Measurements from ENCODE around the gene CD180.
A peak's percentile ranks its signal among the peaks of the same experiment; 100 is the strongest.

The CD180 gene

DNA sequence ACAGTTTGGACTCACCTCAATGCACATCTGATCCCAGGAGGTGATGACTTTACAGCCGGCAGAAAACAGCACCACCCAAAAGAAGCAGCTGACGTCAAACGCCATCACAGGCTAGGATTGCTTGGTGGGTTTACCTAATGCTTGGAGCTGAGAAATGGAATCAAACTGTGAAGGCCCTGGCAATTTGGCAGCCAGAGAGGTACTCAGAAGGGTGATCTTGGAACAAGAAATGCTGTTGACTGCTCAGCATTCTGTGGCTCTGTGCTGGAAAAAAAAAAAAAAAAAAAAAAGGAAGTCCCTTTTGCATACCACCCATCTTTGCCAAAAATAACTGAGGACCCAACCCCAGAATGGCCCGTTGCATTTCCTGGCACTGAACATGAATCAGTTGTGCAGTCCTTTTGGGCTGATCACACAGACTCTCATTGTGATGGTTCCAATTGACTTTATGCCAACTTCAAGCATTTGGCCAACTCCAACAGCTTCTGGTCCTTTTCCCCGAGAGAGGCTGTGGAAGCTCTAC lies at the start of gene CD180:
Gene CD180, minus strand, starts transcription at position 263 of the 523 bp plus-strand sequence. Its CDS starts 158 bp downstream, at position 105.
- no peak for DNase-seq

DNA sequence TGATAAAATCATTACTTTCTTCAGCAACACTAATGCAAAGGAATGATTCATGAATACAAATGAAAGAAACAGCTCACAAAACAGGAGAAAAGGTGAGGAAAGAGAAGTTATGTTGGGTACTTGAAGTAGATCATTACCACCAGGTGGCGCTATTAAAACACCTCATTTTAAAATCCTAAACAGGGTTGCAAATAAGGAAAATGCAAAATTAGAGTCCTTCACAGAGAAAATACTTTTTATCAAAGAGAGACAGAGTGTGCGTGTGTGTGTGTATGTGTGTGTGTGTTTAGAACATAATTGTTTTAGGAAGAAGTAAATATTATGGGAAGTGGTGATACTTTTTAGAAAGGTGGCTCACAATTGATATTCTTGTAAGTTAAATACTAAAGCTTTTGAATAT lies 49.5 kb upstream of the CD180 start:
- peak; percentile 62 for DNase-seq

DNA sequence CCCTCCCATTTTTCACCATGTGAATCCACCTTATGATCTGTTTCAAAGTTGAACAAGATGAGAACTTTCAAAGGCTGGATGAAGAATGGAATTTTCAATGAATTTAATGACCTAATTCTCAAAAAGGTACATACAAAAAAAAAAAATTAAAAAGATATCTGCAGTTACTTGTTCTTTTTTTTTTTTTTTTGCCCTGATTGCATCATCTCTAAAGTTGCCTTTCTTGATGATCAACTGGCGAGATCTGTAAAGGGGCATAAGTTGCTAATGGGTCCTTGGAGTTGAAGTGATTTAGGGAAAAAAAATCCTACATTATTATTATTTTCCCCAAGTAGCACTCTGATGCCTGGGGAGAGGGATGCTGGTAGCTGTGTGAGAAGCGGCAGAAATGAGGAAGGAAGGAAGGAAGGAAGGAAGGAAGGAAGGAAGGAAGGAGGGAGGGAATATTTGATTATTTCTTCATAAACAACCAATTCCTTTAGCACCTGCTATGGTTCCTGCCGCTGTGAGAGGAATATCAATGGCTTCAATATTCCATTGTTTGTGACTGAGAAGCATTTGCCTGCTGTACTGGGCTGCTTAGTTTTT lies 48.8 kb upstream of the CD180 start:
- no peak for DNase-seq

DNA sequence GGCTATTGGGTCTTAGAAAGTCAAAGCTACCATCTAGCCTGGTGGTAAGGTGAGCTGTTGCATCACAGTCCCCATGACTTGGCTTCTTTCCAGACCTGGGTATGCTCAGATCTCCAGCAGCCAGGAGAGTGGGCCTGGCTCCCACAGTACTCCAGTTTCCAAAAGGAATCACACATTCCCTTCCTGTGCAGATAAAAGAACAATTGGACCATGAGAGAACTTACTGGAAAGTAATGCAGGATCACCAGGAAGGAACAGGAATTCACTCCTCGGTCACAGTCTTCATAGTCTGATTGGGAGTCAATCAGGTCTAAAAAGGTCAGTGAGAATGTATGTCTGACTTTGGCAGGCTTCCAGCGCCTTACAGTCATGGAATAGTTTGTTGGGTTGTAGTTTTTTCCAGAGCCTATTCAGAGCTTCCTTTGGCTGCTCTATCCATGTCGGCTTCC lies 47.8 kb upstream of the CD180 start:
- no peak for DNase-seq

DNA sequence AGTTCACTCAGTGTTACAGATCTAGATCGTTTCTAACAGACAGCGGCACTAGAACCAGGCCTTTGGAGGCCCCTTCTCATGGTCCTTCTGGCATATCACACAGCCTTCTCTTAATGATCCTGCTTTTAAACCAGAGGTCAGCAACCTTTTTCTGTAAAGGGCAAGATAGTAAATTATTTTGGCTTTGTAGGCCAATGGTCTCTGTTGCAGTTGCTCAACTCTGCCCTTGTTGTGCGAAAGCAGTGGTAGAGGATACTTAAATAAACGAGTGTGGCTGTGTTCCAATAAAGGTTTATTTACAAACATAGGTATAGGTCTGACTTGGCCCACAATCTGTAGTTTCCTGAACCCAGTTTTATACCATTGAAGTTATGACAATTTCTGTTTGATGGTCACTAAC lies 47.3 kb upstream of the CD180 start:
- DNase-seq: no peak

DNA sequence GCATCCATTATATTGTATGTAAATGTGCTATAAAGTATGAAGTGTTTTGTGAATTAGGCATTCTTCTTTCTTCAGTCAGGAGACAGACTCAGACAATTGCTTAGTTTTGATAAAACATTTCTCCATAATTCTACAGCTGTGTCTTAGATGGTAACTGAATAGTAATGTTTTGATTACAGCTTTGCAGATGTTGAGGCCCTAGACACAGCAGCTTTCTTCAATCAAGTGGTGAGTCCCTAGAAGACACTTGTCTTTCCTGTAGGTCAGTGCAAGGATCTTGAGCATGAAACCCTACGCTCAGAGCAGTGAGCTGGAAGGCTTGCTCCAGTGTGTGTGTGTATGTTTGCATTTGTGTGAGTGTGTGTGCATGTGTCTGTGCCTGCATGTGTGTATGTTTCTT lies 46.8 kb upstream of the CD180 start:
- DNase-seq: no peak

DNA sequence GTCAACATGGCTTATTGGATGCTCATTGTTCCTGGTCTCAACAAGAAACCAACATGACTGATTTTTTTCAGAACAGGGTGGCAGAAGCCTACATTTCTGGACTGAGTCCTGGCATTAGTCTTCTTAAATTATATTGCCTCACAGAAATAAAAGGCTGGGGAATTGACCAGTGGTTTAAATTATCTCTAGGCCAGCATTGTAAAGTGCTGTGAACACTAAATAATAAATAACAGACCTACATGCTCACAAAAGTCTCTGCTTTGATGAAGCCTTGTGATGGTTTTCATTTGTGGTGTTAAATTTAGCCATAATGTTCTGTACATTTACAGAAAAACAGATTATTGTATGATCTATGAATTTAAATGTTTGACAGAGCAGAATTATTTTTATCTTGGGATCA lies 44.7 kb upstream of the CD180 start:
- DNase-seq: no peak

DNA sequence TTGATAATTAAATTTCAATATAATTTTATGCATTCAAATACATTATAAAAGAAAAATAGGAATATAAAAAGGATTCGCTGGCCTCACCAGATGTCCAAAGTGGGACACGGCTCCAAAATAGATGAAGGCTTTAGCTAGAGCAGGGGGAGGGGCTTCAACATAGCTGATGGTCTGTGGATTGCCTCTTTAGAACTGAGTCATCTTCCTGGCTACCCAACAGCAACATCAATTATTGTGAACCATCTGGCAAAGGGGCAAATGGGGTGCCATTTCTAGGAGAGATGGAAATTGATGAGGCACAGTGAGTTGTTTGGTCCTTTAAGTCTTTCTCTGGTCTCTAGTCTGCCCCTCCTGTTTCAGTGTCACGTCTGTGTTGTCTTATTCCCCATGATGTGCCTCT lies 44.2 kb upstream of the CD180 start:
- no peak for DNase-seq

DNA sequence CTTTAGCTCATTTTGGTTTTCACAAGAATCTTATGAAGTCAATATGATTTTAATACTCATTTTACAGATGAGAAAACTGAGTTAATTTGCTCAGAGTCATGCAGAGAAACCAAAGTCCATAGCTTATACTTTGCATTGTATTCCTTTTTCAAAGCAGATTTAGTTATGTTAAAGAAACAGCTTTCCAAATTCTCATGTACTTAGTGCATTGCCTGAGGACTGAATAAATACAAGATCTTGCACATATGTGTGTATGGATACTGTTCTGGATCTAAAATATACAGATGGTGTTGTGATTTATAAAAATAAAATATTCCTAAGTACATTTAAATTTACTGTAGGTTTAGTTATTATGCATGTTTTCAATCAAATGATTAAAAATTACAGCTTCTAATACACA lies 43.5 kb upstream of the CD180 start:
- no peak for DNase-seq

DNA sequence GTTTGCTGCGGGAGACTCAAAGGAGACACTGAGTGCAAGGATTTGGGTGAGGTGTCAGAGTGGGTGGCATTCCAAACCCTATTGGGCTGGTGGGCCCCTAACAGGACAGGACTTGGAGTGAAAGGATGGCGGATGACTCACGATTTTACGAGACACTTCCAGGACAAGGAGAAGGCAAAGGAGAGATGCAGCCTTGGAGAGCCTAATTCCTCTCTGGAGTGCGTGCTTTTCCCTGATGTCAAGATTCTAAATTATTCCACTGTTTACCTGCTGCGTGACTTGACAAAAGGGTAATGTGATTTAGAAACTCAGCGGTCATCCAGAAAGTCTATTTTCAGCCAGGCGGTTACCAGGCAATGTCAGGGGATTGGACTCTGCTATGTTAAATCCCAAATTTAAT lies 41.6 kb upstream of the CD180 start:
- no peak for DNase-seq

DNA sequence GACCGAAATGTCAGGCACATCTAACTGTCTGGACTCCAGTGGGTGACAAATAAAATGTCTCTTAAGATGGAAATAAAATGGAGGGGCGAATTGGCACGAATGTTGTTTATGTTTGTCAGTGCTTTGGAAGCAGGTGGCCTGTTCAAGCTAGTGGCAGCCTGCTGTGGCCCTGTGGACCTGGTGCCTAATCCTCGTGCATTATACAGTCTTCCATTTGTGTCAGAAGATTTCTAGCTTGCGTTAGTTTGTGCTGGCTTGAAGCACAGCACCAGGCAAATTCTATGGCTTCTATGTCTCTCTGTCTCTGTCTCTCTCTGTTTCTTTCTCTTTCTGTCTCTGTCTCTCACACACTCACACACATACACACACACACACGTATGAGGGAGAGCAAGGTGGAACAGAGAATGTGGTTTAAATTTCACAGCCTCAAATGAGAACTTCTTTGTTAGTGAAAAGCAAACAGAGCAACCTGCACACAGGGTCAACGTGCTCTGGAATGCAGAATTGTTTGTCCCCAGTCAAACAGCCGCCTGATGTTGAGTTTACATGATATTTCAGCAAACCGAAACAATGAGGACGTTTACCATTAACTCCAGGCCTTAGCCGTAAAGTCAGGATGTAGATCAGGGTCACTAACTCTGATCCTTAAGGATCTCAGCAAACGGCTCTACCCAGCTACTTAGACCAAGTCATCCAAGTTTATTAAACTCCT lies 39.0 kb upstream of the CD180 start:
- no peak for DNase-seq

DNA sequence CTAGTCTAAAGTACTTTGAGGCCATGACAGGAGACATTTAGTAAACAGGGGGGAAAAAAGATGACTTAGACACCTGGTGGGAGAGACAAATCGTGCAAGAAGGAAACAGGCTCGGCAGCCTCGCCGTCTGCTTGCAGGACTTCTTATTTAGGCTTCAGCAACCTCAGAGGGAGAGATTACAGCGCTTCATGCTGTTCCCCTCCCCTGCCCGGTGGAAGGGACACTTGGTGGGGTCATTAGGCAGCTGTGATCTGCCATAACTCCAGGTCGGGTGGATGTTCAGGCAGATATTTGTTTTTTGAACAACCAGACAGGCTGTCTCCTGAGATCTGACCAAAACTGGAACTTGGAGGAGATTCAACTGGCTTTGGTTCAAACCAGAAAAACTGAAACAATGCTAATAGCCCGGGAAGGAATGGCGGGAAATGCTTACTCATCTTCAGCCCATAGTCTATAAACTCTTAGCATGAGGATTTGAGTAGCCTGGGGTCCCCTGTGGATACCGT lies 38.1 kb upstream of the CD180 start:
- no peak for DNase-seq

DNA sequence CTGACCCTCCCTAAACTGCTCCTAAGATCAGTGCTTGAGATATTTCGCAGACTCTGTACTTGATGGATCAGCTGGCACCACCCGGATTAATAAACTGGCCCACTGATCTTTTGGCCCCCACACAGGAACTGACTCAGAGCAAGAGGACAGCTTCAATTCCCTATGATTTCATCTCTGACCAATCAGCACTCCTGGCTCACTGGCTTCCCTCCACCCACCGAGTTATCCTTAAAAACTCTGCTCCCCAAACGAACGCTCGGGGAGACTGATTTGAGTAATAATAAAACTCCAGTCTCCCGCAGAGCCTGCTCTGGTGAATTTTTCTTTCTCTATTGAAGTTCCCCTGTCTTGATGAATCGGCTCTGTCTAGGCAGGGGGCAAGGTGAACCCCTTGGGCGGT lies 36.5 kb upstream of the CD180 start:
- no peak for DNase-seq

DNA sequence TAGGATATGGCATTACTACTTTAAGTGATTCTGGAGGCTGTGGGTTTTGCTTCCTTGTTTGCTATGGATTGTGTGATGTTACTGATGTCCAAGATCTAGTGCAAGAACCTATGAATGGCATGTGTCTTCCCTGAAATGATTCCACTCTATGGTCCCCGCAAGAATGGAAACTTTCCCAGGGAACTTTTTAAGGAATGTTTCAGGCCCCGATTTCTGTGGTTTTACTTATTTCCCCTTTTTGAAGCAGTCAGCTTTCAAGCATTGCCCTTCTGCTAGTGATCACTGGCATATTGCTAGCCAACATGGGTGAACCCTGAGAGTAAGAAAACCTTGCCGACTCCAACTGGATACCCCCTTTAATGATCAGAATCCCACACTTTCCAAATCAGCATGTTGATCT lies 26.6 kb upstream of the CD180 start:
- no peak for DNase-seq

DNA sequence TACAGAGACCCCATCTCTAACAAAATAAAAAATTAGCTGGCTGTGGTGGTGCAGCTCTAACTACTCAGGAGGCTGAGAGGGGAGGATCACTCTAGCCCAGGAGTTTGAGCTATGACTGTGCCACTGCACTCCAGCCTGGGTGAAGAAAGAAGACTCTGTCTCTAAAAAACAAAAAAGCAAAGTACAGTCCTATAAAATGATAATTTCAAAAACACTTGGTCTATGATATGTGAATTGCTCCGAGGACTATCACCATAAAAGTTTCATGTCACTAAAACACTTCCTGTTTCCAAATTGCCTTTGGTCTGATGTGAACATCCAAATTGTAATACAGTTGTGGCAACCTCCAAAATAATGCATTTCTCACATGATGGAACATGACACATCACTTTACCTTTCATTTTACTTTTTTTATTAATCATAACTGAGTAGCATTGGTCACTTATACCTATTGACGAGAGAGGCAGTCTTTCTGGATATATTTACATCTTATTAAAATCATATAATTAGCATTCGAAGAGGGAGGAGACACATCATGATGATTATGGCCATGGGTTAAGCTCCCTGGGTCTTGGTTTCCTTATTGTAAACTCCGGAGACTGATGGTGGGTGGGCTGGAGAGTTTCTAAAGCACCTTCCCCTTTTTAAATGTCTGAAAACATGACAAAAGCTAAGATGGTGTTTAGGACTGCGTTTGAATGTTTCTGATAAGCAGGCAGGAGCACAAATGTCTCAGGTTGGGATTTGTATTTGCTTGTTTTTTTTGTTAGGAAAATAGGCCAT lies 25.8 kb upstream of the CD180 start:
- no peak for DNase-seq

DNA sequence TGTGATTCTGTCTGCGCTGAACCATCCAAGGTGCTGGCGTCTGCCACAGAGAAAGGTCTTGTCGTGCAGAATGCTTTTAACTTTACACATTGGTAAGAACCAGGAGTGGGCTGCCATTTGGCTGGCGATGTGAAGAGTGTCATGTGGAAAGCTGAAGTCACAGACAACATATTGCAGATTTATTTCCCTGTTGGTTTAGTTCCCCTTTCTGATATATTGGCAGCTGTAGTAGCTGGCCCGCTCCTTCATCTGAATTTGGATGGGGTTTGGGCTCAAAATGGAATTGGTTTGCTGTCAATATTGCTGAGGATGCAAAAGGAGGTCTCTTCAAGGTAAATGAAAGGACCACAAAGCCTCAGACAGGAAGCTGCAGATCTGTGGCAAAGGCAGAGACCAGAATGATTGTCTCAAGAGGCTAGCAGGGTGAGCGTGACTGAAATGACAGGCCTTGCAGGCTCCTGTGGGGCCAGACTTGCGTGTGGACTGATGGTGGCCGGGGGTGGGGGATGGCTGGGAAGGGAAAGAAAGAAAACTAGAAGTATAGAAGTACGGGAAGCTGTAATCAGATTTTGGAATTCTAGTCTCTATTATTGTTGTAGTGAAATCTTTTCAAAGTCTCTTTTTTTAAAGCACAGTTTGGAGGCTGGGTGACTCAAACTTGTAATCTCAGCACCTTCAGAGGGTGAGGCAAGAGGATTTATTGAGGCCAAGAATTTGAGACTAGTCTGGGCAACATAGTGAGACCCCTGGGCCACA lies 25.1 kb upstream of the CD180 start:
- peak; percentile 86 for DNase-seq

DNA sequence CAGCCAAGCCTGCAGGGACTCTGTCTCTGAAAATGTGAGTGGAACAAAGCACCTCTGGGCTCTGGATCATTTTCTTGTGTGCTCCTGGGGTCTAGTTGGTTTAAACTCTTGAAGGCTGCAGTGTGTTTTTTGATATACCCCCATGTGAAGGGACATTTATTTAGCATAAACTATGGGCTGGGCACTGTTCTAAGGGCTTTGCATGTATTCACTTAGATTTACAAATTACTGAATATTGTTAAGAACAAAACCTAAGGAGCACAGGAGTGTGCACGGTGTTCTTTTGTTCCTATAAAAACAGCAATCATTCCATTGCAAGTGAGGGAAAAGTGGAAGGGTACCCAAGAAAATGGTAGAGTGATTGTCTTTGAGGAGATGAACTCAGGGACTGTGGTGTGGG lies 20.0 kb upstream of the CD180 start:
- DNase-seq: no peak

DNA sequence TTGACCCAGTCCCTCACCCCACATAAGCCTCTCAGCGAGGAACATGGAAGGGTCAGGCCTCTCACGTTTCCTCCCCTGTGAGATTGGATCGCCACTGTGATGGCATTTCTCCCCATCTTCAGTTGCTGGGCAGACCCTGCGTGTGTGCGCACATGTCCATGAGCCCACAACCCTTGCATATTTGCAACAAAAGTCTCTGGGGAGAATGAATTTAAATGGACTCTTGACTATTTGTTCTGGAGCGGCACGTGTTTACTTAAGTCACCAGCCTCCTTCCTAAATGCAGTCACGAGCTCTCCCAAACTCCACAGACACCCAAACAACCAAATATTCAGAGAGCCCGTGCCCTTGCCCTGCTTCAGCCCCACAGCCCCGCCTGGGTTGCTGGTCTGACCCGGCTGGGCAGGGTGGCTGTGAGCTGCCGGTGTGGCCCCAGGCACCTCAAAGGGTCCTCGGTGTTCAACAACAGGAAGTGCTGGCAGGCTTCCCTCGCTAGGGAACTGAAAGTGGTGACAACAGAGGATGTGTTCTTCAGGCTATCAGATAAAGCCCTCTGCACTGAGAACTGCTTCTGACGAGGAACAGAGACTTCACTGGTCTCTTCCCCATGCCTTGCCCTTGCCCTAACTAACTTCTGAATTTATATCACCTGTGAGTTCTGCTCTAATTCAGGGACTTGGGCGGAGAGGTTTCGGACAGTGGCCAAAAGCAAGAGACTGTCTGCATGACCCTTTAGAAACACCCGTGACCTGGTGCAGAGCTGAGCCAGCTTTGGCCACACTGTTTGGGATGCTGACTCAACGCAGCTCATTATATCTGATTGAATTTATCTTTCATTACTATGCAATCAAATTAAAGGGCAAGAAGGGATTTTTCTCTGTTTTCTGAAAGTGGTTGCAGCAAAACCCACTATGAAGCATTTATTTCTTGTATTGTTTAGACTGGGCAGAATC lies 19.2 kb upstream of the CD180 start:
- peak; percentile 85 for DNase-seq

DNA sequence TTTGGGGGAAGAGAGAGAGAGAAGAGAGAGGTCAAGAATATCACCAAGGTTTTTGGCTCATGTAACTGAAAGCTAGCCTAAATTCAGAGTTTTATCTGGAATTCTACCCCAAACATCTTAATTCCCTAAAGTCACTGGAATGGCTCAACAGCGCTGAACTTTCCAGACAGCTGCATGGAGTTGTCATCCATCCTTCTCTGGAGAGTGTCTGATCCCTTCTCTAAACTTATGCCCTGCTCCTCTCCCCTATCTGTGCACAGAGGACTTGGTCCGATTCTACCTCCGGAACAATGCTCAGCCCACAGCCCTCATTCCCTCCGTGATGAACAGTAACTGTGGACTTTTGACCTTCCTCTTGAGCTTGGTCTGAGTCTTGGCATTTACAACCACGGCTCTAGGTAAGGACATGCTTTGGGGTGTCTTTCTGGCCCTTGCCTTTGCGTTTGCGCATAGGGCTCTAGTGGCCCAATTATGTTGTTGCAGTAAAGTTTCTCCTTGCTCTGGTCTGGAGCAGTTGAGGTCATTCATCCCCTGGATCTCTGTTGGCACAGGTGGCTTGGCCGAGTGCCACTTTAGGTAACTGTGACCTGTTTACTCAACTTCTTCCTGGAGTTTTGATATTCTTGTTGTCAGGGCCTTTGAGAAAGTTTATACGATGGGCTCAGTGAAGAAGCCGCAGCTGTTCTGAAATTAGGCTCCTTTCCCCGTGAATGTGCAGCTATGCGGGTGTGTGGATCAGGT lies 18.3 kb upstream of the CD180 start:
- DNase-seq: no peak

DNA sequence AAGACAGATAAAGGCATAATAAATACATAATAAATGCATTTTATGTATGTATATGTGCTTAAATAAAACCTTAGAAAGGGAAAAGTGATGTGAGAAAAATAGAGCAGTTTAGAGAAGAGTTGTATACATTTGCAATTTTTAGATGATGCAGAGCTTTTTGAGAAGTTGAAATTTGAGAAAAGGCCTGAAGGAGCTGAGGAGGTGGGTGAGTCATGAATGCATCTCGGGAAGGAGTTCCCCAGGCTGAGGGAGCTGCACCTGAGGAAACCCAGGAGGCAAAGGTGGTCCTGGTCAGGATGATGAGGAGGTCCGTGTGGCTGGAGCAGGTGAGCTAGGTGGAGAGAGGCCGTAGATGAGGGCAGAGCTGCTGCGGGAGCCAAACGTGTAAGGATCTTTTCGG lies 17.4 kb upstream of the CD180 start:
- DNase-seq: no peak

DNA sequence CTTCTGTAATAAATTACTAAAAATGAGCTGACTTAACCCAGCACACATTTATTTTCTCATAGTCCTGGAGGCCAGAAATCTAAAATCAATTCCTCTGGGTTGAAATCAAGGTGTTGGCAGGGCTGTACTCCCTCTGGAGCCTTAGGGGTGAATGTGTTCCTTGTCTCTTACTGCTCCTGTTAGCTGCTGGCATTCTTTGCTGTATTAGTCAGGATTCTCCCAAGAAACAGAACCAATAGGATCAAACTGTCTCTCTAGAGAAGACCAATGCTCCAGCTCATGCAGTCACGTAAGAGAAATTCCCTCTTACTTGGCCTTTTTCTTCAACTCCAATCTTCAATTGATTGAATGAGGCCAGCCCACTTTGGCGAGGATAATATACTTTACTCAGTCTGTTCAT lies 15.3 kb upstream of the CD180 start:
- DNase-seq: no peak
